ENCODE data around the gene KRTAP29-1. TPM values are rescaled to one million over a fixed set of nuclear protein-coding genes. Genes with fewer than 3 reads are reported as not detected.
"Not testable (repeated sequence)": the region's sequence is repeated elsewhere in the genome, so short reads cannot be mapped to it uniquely, and the experiment has no call there.

The KRTAP29-1 gene
- polyA plus RNA-seq = not detected
- long read RNA-seq, donor 1 = 0 reads
- long read RNA-seq, donor 2 = 0 reads
- long read RNA-seq, donor 3 = 0 reads
- long read RNA-seq, donor 4 = 0 reads
- long read RNA-seq, donor 5 = 0 reads
- long read RNA-seq, donor 6 = 0 reads
- long read RNA-seq, donor 7 = 0 reads
- long read RNA-seq, donor 8 = 0 reads
- long read RNA-seq, donor 9 = 0 reads
- long read RNA-seq, donor 10 = 0 reads
- long read RNA-seq, donor 11 = 0 reads

GRCh38 chr17:41301916-41302901 lies at the start of gene KRTAP29-1:
TSS of gene KRTAP29-1 (minus strand) at chr17:41302851. CDS start at chr17:41302851, 0 bp downstream.
- no peaks in the 10 kb centered on the region for H3K4me1 ChIP-seq (ENCODE audit: control insufficient read depth, insufficient read depth, low read length)
- no peak within 1 kb of the TSS for H3K27ac ChIP-seq (ENCODE audit: low read length)
- H3K27me3 ChIP-seq (ENCODE audit: control insufficient read depth, insufficient read depth, low read length) = peaks cover 8% of the 10 kb centered on the region
- no peak within 1 kb of the TSS for H3K4me3 ChIP-seq (ENCODE audit: low read length)
- no peak for DNase-seq
- H3K36me3 ChIP-seq (ENCODE audit: control insufficient read depth, insufficient read depth, low read length) = no peaks in the 10 kb centered on the region
- no peaks in the 10 kb centered on the region for H3K9me3 ChIP-seq (ENCODE audit: control insufficient read depth, low read depth, low read length)
- no CpG with 5 or more reads among the region's 11 CpGs for WGBS (ENCODE audit: insufficient coverage, low lambda C conversion rate)

- Histone ChIP-seq H3K4me1 (ENCODE audit: control insufficient read depth, insufficient read depth, low read length) (no peaks in the 10 kb centered on the region), H3K27ac (ENCODE audit: low read length) (no peak overlapping the region), H3K9me3 (ENCODE audit: control insufficient read depth, low read depth, low read length) (no peaks in the 10 kb centered on the region), H3K36me3 (ENCODE audit: control insufficient read depth, insufficient read depth, low read length) (no peaks in the 10 kb centered on the region), H3K4me3 (ENCODE audit: low read length) (no peak overlapping the region), H3K27me3 (ENCODE audit: control insufficient read depth, insufficient read depth, low read length) (peaks cover 4% of the 10 kb centered on the region)
- no CpG with 5 or more reads among the region's 2 CpGs for WGBS (ENCODE audit: insufficient coverage, low lambda C conversion rate)
- DNase-seq = no peak
Measured at GRCh38 chr17:41351177-41351576, 48.5 kb upstream of the KRTAP29-1 start.

- H3K27me3 ChIP-seq (ENCODE audit: control insufficient read depth, insufficient read depth, low read length); DNase-seq; H3K36me3 ChIP-seq (ENCODE audit: control insufficient read depth, insufficient read depth, low read length); H3K27ac ChIP-seq (ENCODE audit: low read length); H3K9me3 ChIP-seq (ENCODE audit: control insufficient read depth, low read depth, low read length); H3K4me1 ChIP-seq (ENCODE audit: control insufficient read depth, insufficient read depth, low read length); H3K4me3 ChIP-seq (ENCODE audit: low read length): not testable (repeated sequence)
- 100% methylated on average over 1 of the region's 16 CpGs for WGBS (ENCODE audit: insufficient coverage, low lambda C conversion rate)
Measured at GRCh38 chr17:41350381-41350878, 47.8 kb upstream of the KRTAP29-1 start, which contains the start of gene KRT33A. TSS of gene KRT33A (minus strand) at chr17:41350828. CDS start at chr17:41350767, 61 bp downstream.

GRCh38 chr17:41347869-41348760 lies 45.5 kb upstream of the KRTAP29-1 start:
- H3K4me3 ChIP-seq (ENCODE audit: low read length) = no peak overlapping the region
- no peaks in the 10 kb centered on the region for H3K36me3 ChIP-seq (ENCODE audit: control insufficient read depth, insufficient read depth, low read length)
- no CpG with 5 or more reads among the region's 7 CpGs for WGBS (ENCODE audit: insufficient coverage, low lambda C conversion rate)
- H3K9me3 ChIP-seq (ENCODE audit: control insufficient read depth, low read depth, low read length) = no peaks in the 10 kb centered on the region
- H3K4me1 ChIP-seq (ENCODE audit: control insufficient read depth, insufficient read depth, low read length) = no peaks in the 10 kb centered on the region
- peaks cover 6% of the 10 kb centered on the region for H3K27me3 ChIP-seq (ENCODE audit: control insufficient read depth, insufficient read depth, low read length)
- DNase-seq = no peak
- H3K27ac ChIP-seq (ENCODE audit: low read length) = no peak overlapping the region

GRCh38 chr17:41346421-41346820 lies 43.8 kb upstream of the KRTAP29-1 start:
- not testable (repeated sequence) for H3K27me3 ChIP-seq (ENCODE audit: control insufficient read depth, insufficient read depth, low read length); H3K4me1 ChIP-seq (ENCODE audit: control insufficient read depth, insufficient read depth, low read length); DNase-seq; H3K36me3 ChIP-seq (ENCODE audit: control insufficient read depth, insufficient read depth, low read length); H3K9me3 ChIP-seq (ENCODE audit: control insufficient read depth, low read depth, low read length); H3K4me3 ChIP-seq (ENCODE audit: low read length); H3K27ac ChIP-seq (ENCODE audit: low read length)
- WGBS (ENCODE audit: insufficient coverage, low lambda C conversion rate) = no CpG with 5 or more reads among the region's 16 CpGs

GRCh38 chr17:41345992-41346391 lies 43.3 kb upstream of the KRTAP29-1 start:
- Histone ChIP-seq H3K36me3 (ENCODE audit: control insufficient read depth, insufficient read depth, low read length) (no peaks in the 10 kb centered on the region), H3K27ac (ENCODE audit: low read length) (no peak overlapping the region), H3K4me1 (ENCODE audit: control insufficient read depth, insufficient read depth, low read length) (no peaks in the 10 kb centered on the region), H3K27me3 (ENCODE audit: control insufficient read depth, insufficient read depth, low read length) (peaks cover 3% of the 10 kb centered on the region), H3K9me3 (ENCODE audit: control insufficient read depth, low read depth, low read length) (peaks cover 3% of the 10 kb centered on the region), H3K4me3 (ENCODE audit: low read length) (no peak overlapping the region)
- no CpG with 5 or more reads among the region's 3 CpGs for WGBS (ENCODE audit: insufficient coverage, low lambda C conversion rate)
- DNase-seq = no peak

GRCh38 chr17:41343029-41343428 lies 40.4 kb upstream of the KRTAP29-1 start:
- no CpG with 5 or more reads among the region's 3 CpGs for WGBS (ENCODE audit: insufficient coverage, low lambda C conversion rate)
- no peak overlapping the region for H3K27ac ChIP-seq (ENCODE audit: low read length)
- H3K27me3 ChIP-seq (ENCODE audit: control insufficient read depth, insufficient read depth, low read length) = peaks cover 3% of the 10 kb centered on the region
- H3K4me3 ChIP-seq (ENCODE audit: low read length) = no peak overlapping the region
- H3K36me3 ChIP-seq (ENCODE audit: control insufficient read depth, insufficient read depth, low read length) = no peaks in the 10 kb centered on the region
- H3K9me3 ChIP-seq (ENCODE audit: control insufficient read depth, low read depth, low read length) = peaks cover 3% of the 10 kb centered on the region
- H3K4me1 ChIP-seq (ENCODE audit: control insufficient read depth, insufficient read depth, low read length) = no peaks in the 10 kb centered on the region
- no peak for DNase-seq

- Histone ChIP-seq H3K27me3 (ENCODE audit: control insufficient read depth, insufficient read depth, low read length) (peaks cover 9% of the 10 kb centered on the region), H3K4me1 (ENCODE audit: control insufficient read depth, insufficient read depth, low read length) (no peaks in the 10 kb centered on the region), H3K9me3 (ENCODE audit: control insufficient read depth, low read depth, low read length) (peaks cover 3% of the 10 kb centered on the region), H3K27ac (ENCODE audit: low read length) (no peak overlapping the region), H3K4me3 (ENCODE audit: low read length) (no peak overlapping the region), H3K36me3 (ENCODE audit: control insufficient read depth, insufficient read depth, low read length) (no peaks in the 10 kb centered on the region)
- 80% methylated on average over 2 of the region's 7 CpGs for WGBS (ENCODE audit: insufficient coverage, low lambda C conversion rate)
- DNase-seq = no peak
Measured at GRCh38 chr17:41340934-41341861, 38.5 kb upstream of the KRTAP29-1 start.

GRCh38 chr17:41340494-41340893 lies 37.8 kb upstream of the KRTAP29-1 start:
- Histone ChIP-seq H3K4me3 (ENCODE audit: low read length) (no peak overlapping the region), H3K4me1 (ENCODE audit: control insufficient read depth, insufficient read depth, low read length) (no peaks in the 10 kb centered on the region), H3K27me3 (ENCODE audit: control insufficient read depth, insufficient read depth, low read length) (peaks cover 9% of the 10 kb centered on the region), H3K36me3 (ENCODE audit: control insufficient read depth, insufficient read depth, low read length) (no peaks in the 10 kb centered on the region), H3K27ac (ENCODE audit: low read length) (no peak overlapping the region), H3K9me3 (ENCODE audit: control insufficient read depth, low read depth, low read length) (peaks cover 3% of the 10 kb centered on the region)
- WGBS (ENCODE audit: insufficient coverage, low lambda C conversion rate) = no CpG with 5 or more reads among the region's 3 CpGs
- no peak for DNase-seq
